Activated CD4-positive, alpha-beta T cell treated with anti-CD3 and anti-CD28 coated beads for 36 hours (primary cell): Measurements from ENCODE around the gene AK5. TPM values are rescaled to one million over a fixed set of nuclear protein-coding genes. Genes with fewer than 3 reads are reported as not detected.
A peak's percentile ranks its signal among the peaks of the same experiment; 100 is the strongest.
"Not testable (repeated sequence)": the region's sequence is repeated elsewhere in the genome, so short reads cannot be mapped to it uniquely, and the experiment has no call there.

Source experiments
- ATAC-seq: fragments of 200-7000 bp; cut with Tn5 transposase; one replicate; pipeline ENCODE4 v1.10.0; 2021; ENCODE audit warnings: mild to moderate bottlenecking, moderate library complexity
- CTCF ChIA-PET: fragments of 350-600 bp; sonication (Branson Sonifier 250); formaldehyde crosslinking; loops from one replicate; lab custom pipeline; 2021; ENCODE audit warnings: antibody characterized with exemption; lab: Charles Lee
- POLR2A ChIA-PET: fragments of 350-600 bp; sonication (Branson Sonifier 250); formaldehyde crosslinking; loops from one replicate; lab custom pipeline; 2021; ENCODE audit warnings: antibody characterized with exemption, inconsistent platforms; lab: Charles Lee
- DNase-seq: peaks from one replicate; pipeline ENCODE4 v3.0.0-alpha.2; 2020
- H3K27ac Mint-ChIP-seq: one replicate; pipeline ENCODE4 v1.8.0; 2021; ENCODE audit warnings: mixed read lengths
- H3K27me3 Mint-ChIP-seq: one replicate; pipeline ENCODE4 v1.8.0; 2021; ENCODE audit warnings: mixed read lengths
- H3K36me3 Mint-ChIP-seq: one replicate; pipeline ENCODE4 v1.8.0; 2021; ENCODE audit warnings: low read depth, mixed read lengths
- H3K4me1 Mint-ChIP-seq: one replicate; pipeline ENCODE4 v1.8.0; 2021; ENCODE audit warnings: mixed read lengths
- H3K4me3 Mint-ChIP-seq: one replicate; pipeline ENCODE4 v1.8.0; 2021; ENCODE audit warnings: mild to moderate bottlenecking, moderate library complexity, mixed read lengths
- H3K9me3 Mint-ChIP-seq: one replicate; pipeline ENCODE4 v1.8.0; 2021; ENCODE audit warnings: low read depth, mixed read lengths
- intact Hi-C, 2 experiments: fragments of 100-400 bp; cut with DNase I in 1 of 2; cut with micrococcal nuclease in 1 of 2; formaldehyde crosslinking; loops; one replicate each; pipeline versions ENCODE4 v1.14.2 to v1.15.1; 2022 to 2024; cut with DNase I, micrococcal nuclease
- total RNA-seq, 2 experiments: library from RNA; stranded (reverse); gene quantifications; one replicate each; pipeline ENCODE4 v1.2.3, GENCODE V29; 2021

AK5 gene
- total RNA-seq, 2 experiments from 2014 or later: 9.9 TPM

GRCh38 chr1:77531596-77532280, 249.9 kb downstream of the AK5 start:
- ATAC-seq, DNase-seq, H3K4me3 Mint-ChIP-seq, POLR2A ChIA-PET, H3K36me3 Mint-ChIP-seq, H3K9me3 Mint-ChIP-seq, H3K27me3 Mint-ChIP-seq, H3K27ac Mint-ChIP-seq: not testable (repeated sequence)
- intact Hi-C loops: loop anchor here (2.0 to 10.0 kb wide), 8 partner anchors 94 to 1537 kb away; partner anchors contain the start of genes AK5 (in 1 of the 2) and PIGK (in 1 of the 2)
- CTCF ChIA-PET: interaction anchor here (0.6 to 2.5 kb wide), 4 partner anchors 373 to 1423 kb away, joined by 3 to 16 read pairs (median 3); no protein-coding TSS in a partner anchor
- peaks cover 10% of the 10 kb centered on the region for H3K4me1 Mint-ChIP-seq

GRCh38 chr1:77532641-77533040, 250.8 kb downstream of the AK5 start:
- Mint-ChIP-seq H3K27ac (no peak overlapping the region), H3K4me3 (no peak overlapping the region), H3K27me3 (no peaks in the 10 kb centered on the region), H3K4me1 (peaks cover 7% of the 10 kb centered on the region), H3K36me3 (peaks cover 3% of the 10 kb centered on the region), H3K9me3 (no peaks in the 10 kb centered on the region)
- no peak for DNase-seq
- intact Hi-C loops: loop anchor here (1.0 to 10.0 kb wide), 9 partner anchors 95 to 1538 kb away; partner anchors contain the start of genes AK5 (in 1 of the 2) and PIGK (in 1 of the 2)
- ChIA-PET CTCF (interaction anchor here (0.5 to 2.5 kb wide), 14 partner anchors 9 to 393 kb away, joined by 3 to 16 read pairs (median 4); partner anchors contain the start of gene MIGA1), POLR2A (interaction anchor here (0.6 kb wide), 1 partner anchor 413 kb away, joined by 3 read pairs; no protein-coding TSS in a partner anchor)
- ATAC-seq: no peak

GRCh38 chr1:77533660-77534305, 252.0 kb downstream of the AK5 start:
- peaks cover 7% of the 10 kb centered on the region for H3K4me1 Mint-ChIP-seq
- H3K9me3 Mint-ChIP-seq: no peaks in the 10 kb centered on the region
- H3K36me3 Mint-ChIP-seq: peaks cover 3% of the 10 kb centered on the region
- intact Hi-C loops: loop anchor here (1.0 to 10.0 kb wide), 9 partner anchors 96 to 1539 kb away; partner anchors contain the start of genes AK5 (in 1 of the 2) and PIGK (in 1 of the 2)
- H3K27ac Mint-ChIP-seq: peak overlapping the region; percentile 69
- CTCF ChIA-PET: interaction anchor here (0.5 to 2.5 kb wide), 31 partner anchors 8 to 1924 kb away, joined by 3 to 16 read pairs (median 3); partner anchors contain the start of gene AK5
- DNase-seq (peak; percentile 75), ATAC-seq (peak; percentile 70)
- POLR2A ChIA-PET: interaction anchor here (0.6 kb wide), 1 partner anchor 383 kb away, joined by 3 read pairs; no protein-coding TSS in a partner anchor
- H3K4me3 Mint-ChIP-seq: no peak overlapping the region
- H3K27me3 Mint-ChIP-seq: no peaks in the 10 kb centered on the region

GRCh38 chr1:77534456-77534855, 252.6 kb downstream of the AK5 start:
- CTCF ChIA-PET: interaction anchor here (0.7 to 2.0 kb wide), 6 partner anchors 9 to 163 kb away, joined by 3 to 8 read pairs (median 4); no protein-coding TSS in a partner anchor
- POLR2A ChIA-PET: no interaction called here

GRCh38 chr1:77536813-77537212, 255.0 kb downstream of the AK5 start:
- Mint-ChIP-seq H3K27ac (no peak overlapping the region), H3K36me3 (no peaks in the 10 kb centered on the region), H3K4me1 (peaks cover 7% of the 10 kb centered on the region), H3K4me3 (no peak overlapping the region), H3K9me3 (no peaks in the 10 kb centered on the region), H3K27me3 (no peaks in the 10 kb centered on the region)
- ChIA-PET CTCF (interaction anchor here (0.8 to 1.2 kb wide), 2 partner anchors 257 to 1468 kb away, joined by 3 read pairs; no protein-coding TSS in a partner anchor), POLR2A (no interaction called here)
- DNase-seq (no peak), ATAC-seq (no peak)
- intact Hi-C loops: loop anchor here (10.0 kb wide), 2 partner anchors 1382 to 1542 kb away; no protein-coding TSS in a partner anchor

More at GRCh38 chr1:77534456-77534855, 252.6 kb downstream of the AK5 start:
- peaks cover 3% of the 10 kb centered on the region for H3K36me3 Mint-ChIP-seq
- H3K4me1 Mint-ChIP-seq: peaks cover 7% of the 10 kb centered on the region
- no peak overlapping the region for H3K27ac Mint-ChIP-seq
- intact Hi-C loops: loop anchor here (5.0 to 10.0 kb wide), 5 partner anchors 97 to 1540 kb away; no protein-coding TSS in a partner anchor
- no peaks in the 10 kb centered on the region for H3K9me3 Mint-ChIP-seq
- no peak overlapping the region for H3K4me3 Mint-ChIP-seq
- ATAC-seq (no peak), DNase-seq (no peak)
- no peaks in the 10 kb centered on the region for H3K27me3 Mint-ChIP-seq

GRCh38 chr1:77538956-77539518, 257.2 kb downstream of the AK5 start:
- ATAC-seq (no peak), DNase-seq (no peak)
- H3K4me3 Mint-ChIP-seq: no peak overlapping the region
- intact Hi-C loops: loop anchor here (10.0 kb wide), 2 partner anchors 1384 to 1544 kb away; no protein-coding TSS in a partner anchor
- H3K36me3 Mint-ChIP-seq: no peaks in the 10 kb centered on the region
- no peaks in the 10 kb centered on the region for H3K27me3 Mint-ChIP-seq
- CTCF ChIA-PET: interaction anchor here (0.6 kb wide), 3 partner anchors 10 to 645 kb away, joined by 3 to 4 read pairs (median 3); no protein-coding TSS in a partner anchor
- H3K9me3 Mint-ChIP-seq: no peaks in the 10 kb centered on the region
- POLR2A ChIA-PET: no interaction called here
- no peak overlapping the region for H3K27ac Mint-ChIP-seq
- peaks cover under 1% of the 10 kb centered on the region for H3K4me1 Mint-ChIP-seq

GRCh38 chr1:77539519-77540142, 257.8 kb downstream of the AK5 start:
- no peak for DNase-seq
- CTCF ChIA-PET: no interaction called here
- ATAC-seq: no peak
- no peaks in the 10 kb centered on the region for H3K36me3 Mint-ChIP-seq
- POLR2A ChIA-PET: no interaction called here
- H3K4me1 Mint-ChIP-seq: no peaks in the 10 kb centered on the region
- H3K27me3 Mint-ChIP-seq: no peaks in the 10 kb centered on the region
- no peak overlapping the region for H3K4me3 Mint-ChIP-seq
- intact Hi-C loops: loop anchor here (10.0 kb wide), 2 partner anchors 1385 to 1545 kb away; no protein-coding TSS in a partner anchor
- no peak overlapping the region for H3K27ac Mint-ChIP-seq
- H3K9me3 Mint-ChIP-seq: no peaks in the 10 kb centered on the region

- H3K27me3 Mint-ChIP-seq: no peaks in the 10 kb centered on the region
- H3K36me3 Mint-ChIP-seq: peaks cover 3% of the 10 kb centered on the region
- H3K4me1 Mint-ChIP-seq: no peaks in the 10 kb centered on the region
- no peak for ATAC-seq
- no peak for DNase-seq
- ChIA-PET POLR2A (no interaction called here), CTCF (interaction anchor here (0.6 kb wide), 1 partner anchor 363 kb away, joined by 4 read pairs; no protein-coding TSS in a partner anchor)
- no peak overlapping the region for H3K27ac Mint-ChIP-seq
- H3K4me3 Mint-ChIP-seq: no peak overlapping the region
- intact Hi-C loops: no loop called here
- H3K9me3 Mint-ChIP-seq: no peaks in the 10 kb centered on the region
Observed at GRCh38 chr1:77540501-77541161, 258.8 kb downstream of the AK5 start.

- ATAC-seq (no peak), DNase-seq (no peak)
- ChIA-PET CTCF (interaction anchor here (0.6 to 0.8 kb wide), 2 partner anchors 362 to 392 kb away, joined by 3 to 4 read pairs; no protein-coding TSS in a partner anchor), POLR2A (no interaction called here)
- H3K36me3 Mint-ChIP-seq: peaks cover 3% of the 10 kb centered on the region
- no peak overlapping the region for H3K27ac Mint-ChIP-seq
- H3K9me3 Mint-ChIP-seq: no peaks in the 10 kb centered on the region
- H3K4me3 Mint-ChIP-seq: no peak overlapping the region
- intact Hi-C loops: no loop called here
- no peaks in the 10 kb centered on the region for H3K27me3 Mint-ChIP-seq
- peaks cover 2% of the 10 kb centered on the region for H3K4me1 Mint-ChIP-seq
Observed at GRCh38 chr1:77541162-77541545, 259.3 kb downstream of the AK5 start.

- DNase-seq: no peak
- ATAC-seq: no peak
- H3K4me3 Mint-ChIP-seq: no peak overlapping the region
- H3K9me3 Mint-ChIP-seq: no peaks in the 10 kb centered on the region
- POLR2A ChIA-PET: no interaction called here
- peaks cover 2% of the 10 kb centered on the region for H3K4me1 Mint-ChIP-seq
- H3K27ac Mint-ChIP-seq: no peak overlapping the region
- no peaks in the 10 kb centered on the region for H3K27me3 Mint-ChIP-seq
- CTCF ChIA-PET: interaction anchor here (1.2 kb wide), 1 partner anchor 9 kb away, joined by 3 read pairs; no protein-coding TSS in a partner anchor
- intact Hi-C loops: no loop called here
- H3K36me3 Mint-ChIP-seq: peaks cover 7% of the 10 kb centered on the region
Observed at GRCh38 chr1:77542813-77543420, 261.1 kb downstream of the AK5 start.
